Measurements from ENCODE around the gene CTBP2. TPM values are rescaled to one million over a fixed set of nuclear protein-coding genes. Genes with fewer than 3 reads are reported as not detected.

The CTBP2 gene
- total RNA-seq, 1 donor from 2014 or later = 55.2 TPM

DNA sequence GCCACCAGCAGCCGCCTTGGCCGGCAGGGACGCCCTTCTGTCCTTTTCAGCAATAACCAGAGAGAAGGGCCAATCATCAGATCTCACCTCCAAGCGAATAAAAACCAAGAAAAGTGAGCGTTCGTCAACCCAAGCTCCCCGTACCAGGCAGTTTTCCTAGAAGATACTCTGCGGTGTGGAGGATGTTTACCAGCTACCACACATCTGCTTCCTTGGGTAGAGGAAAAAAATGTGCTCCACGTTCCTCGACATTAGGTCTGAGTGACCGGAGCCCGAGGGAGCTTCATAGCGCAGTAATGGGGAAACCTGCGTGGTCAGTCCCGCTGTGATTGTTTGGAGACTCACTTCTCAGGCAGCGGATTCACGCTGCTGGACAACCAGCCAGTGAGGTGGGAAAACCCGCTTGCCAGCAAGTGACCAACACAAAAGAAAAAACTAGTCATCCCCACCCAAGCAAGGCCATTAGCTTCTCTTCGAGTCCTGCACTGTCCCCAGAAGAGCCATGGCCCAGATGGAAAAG is 145.5 kb downstream of the CTBP2 start:
- H3K36me3 Mint-ChIP-seq = peaks cover 33% of the 10 kb centered on the region
- DNase-seq (ENCODE audit: low spot score) = no peak
- H3K79me2 ChIP-seq (ENCODE audit: low read depth) = peaks cover 93% of the 10 kb centered on the region
- no peak overlapping the region for H2AFZ ChIP-seq (replicated peaks)
- no peaks in the 10 kb centered on the region for H3K36me3 ChIP-seq
- peaks cover 13% of the 10 kb centered on the region for H3K4me1 ChIP-seq
- H3K4me2 ChIP-seq = no peak overlapping the region
- peaks cover 31% of the 10 kb centered on the region for H3K4me1 Mint-ChIP-seq
- H3K4me3 ChIP-seq = no peak overlapping the region
- TF ChIP-seq, protein P1, sequence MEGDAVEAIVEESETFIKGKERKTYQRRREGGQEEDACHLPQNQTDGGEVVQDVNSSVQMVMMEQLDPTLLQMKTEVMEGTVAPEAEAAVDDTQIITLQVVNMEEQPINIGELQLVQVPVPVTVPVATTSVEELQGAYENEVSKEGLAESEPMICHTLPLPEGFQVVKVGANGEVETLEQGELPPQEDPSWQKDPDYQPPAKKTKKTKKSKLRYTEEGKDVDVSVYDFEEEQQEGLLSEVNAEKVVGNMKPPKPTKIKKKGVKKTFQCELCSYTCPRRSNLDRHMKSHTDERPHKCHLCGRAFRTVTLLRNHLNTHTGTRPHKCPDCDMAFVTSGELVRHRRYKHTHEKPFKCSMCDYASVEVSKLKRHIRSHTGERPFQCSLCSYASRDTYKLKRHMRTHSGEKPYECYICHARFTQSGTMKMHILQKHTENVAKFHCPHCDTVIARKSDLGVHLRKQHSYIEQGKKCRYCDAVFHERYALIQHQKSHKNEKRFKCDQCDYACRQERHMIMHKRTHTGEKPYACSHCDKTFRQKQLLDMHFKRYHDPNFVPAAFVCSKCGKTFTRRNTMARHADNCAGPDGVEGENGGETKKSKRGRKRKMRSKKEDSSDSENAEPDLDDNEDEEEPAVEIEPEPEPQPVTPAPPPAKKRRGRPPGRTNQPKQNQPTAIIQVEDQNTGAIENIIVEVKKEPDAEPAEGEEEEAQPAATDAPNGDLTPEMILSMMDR (IDR thresholded peaks at IDR 0.05) = no peak
- no peak for TF ChIP-seq EZH2 (IDR thresholded peaks at IDR 0.05)
- no peak for TF ChIP-seq EZH2phosphoT487 (IDR thresholded peaks at IDR 0.05)
- no peak overlapping the region for H3K4me3 Mint-ChIP-seq
- peaks cover 6% of the 10 kb centered on the region for H3K9me3 ChIP-seq (ENCODE audit: low read depth)
- H3K27ac ChIP-seq = no peak overlapping the region
- H3K9ac ChIP-seq = no peak overlapping the region
- H3K27me3 Mint-ChIP-seq (ENCODE audit: insufficient read depth, low read depth) = no peaks in the 10 kb centered on the region
- peaks cover 75% of the 10 kb centered on the region for H4K20me1 ChIP-seq (ENCODE audit: low read depth)
- peaks cover 6% of the 10 kb centered on the region for H3F3A ChIP-seq (ENCODE audit: low read depth)
- no peaks in the 10 kb centered on the region for H3K27me3 ChIP-seq
- no peak overlapping the region for H3K27ac Mint-ChIP-seq
- peaks cover 6% of the 10 kb centered on the region for H3K9me3 Mint-ChIP-seq

DNA sequence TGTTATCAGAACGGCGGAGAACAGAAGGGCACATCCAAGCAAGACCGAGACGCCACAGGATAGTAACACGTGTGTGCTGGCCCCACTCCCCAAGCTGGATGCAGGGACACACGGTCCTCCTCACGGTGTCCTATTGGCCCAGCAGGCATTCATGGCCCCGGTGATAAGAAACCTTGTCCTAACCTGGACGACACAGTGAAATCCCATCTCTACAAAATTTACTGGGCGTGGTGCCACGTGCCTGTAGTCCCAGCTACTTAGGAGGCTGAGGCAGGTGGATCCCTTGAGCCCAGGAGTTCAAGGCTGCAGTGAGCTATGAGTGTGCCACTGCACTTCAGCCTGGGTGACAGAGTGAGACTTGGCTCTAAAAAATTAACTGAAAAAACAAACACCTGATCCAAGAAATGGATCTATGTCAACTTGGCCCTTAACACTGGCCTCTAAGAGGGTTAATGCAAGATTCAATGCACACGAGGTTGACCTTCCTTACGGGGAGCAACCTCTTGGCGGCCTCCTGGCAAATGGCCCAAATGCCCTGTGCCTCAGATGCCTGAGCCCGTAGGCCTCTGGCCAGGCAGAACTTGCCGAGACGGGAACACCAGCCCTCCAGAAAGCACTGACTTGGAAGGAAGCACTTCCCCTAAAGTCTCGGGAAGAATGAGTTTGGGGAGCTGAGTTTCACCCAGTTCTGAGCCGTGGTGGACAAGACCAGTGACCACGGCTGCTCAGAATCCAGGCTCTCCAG is 146.1 kb downstream of the CTBP2 start:
- Histone ChIP-seq H3K27ac (no peak overlapping the region), H3K4me2 (no peak overlapping the region), H3K4me1 (peaks cover 20% of the 10 kb centered on the region), H3K36me3 (no peaks in the 10 kb centered on the region), H3F3A (ENCODE audit: low read depth) (peaks cover 6% of the 10 kb centered on the region), H2AFZ (replicated peaks) (no peak overlapping the region), H3K79me2 (ENCODE audit: low read depth) (peaks cover 93% of the 10 kb centered on the region), H3K9me3 (ENCODE audit: low read depth) (peaks cover 2% of the 10 kb centered on the region), H3K27me3 (no peaks in the 10 kb centered on the region), H3K9ac (no peak overlapping the region), H3K4me3 (no peak overlapping the region), H4K20me1 (ENCODE audit: low read depth) (peaks cover 81% of the 10 kb centered on the region)
- Mint-ChIP-seq H3K36me3 (peaks cover 27% of the 10 kb centered on the region), H3K27me3 (ENCODE audit: insufficient read depth, low read depth) (peaks cover under 1% of the 10 kb centered on the region), H3K4me3 (no peak overlapping the region), H3K27ac (peak overlapping the region; percentile 0), H3K4me1 (peaks cover 37% of the 10 kb centered on the region), H3K9me3 (peaks cover under 1% of the 10 kb centered on the region)
- TF ChIP-seq EZH2phosphoT487 (IDR thresholded peaks at IDR 0.05) (no peak), EZH2 (IDR thresholded peaks at IDR 0.05) (no peak)
- TF ChIP-seq, protein P1 (IDR thresholded peaks at IDR 0.05) = no peak
- DNase-seq (ENCODE audit: low spot score) = no peak

DNA sequence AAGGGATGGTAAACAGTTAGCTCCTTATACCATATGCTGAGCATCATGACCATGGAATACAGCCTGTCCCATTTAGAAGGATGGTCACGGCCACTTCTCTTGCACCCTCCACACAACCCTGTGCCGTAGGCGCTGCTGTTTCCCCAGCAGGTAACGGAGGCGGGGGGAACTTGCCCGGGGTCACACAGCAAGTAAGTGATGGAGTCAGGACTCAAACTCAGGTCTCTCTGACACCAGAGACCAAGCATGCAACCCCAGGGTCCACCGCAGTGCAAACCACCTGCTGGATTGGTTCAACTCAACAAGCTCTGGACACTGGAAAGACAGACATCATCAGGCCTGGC is 146.9 kb downstream of the CTBP2 start:
- no peak overlapping the region for H3K9ac ChIP-seq
- H3K79me2 ChIP-seq (ENCODE audit: low read depth) = peaks cover 93% of the 10 kb centered on the region
- no peak overlapping the region for H3K27ac ChIP-seq
- Mint-ChIP-seq H3K9me3 (no peaks in the 10 kb centered on the region), H3K36me3 (peaks cover 26% of the 10 kb centered on the region), H3K27ac (no peak overlapping the region), H3K4me1 (peaks cover 41% of the 10 kb centered on the region), H3K27me3 (ENCODE audit: insufficient read depth, low read depth) (peaks cover 2% of the 10 kb centered on the region), H3K4me3 (no peak overlapping the region)
- TF ChIP-seq EZH2phosphoT487 (IDR thresholded peaks at IDR 0.05) (no peak), EZH2 (IDR thresholded peaks at IDR 0.05) (no peak)
- TF ChIP-seq, protein P1 (IDR thresholded peaks at IDR 0.05) = no peak
- no peaks in the 10 kb centered on the region for H3K9me3 ChIP-seq (ENCODE audit: low read depth)
- peaks cover 26% of the 10 kb centered on the region for H3K4me1 ChIP-seq
- no peaks in the 10 kb centered on the region for H3K27me3 ChIP-seq
- H3F3A ChIP-seq (ENCODE audit: low read depth) = peaks cover 6% of the 10 kb centered on the region
- peaks cover 89% of the 10 kb centered on the region for H4K20me1 ChIP-seq (ENCODE audit: low read depth)
- no peaks in the 10 kb centered on the region for H3K36me3 ChIP-seq
- no peak overlapping the region for H2AFZ ChIP-seq (replicated peaks)
- no peak overlapping the region for H3K4me2 ChIP-seq
- DNase-seq (ENCODE audit: low spot score) = no peak
- H3K4me3 ChIP-seq = no peak overlapping the region

Measured in neural progenitor cell (in vitro differentiated cells).